K562 (cell line): ENCODE data around the gene CPT1B. TPM values are rescaled to one million over a fixed set of nuclear protein-coding genes. Genes with fewer than 3 reads are reported as not detected.

Experiments used
- ATAC-seq: fragments of 200-7000 bp; cut with Tn5 transposase; 3 replicates; pipeline ENCODE4 v1.9.1; 2020; ENCODE audit warnings: moderate library complexity
- BruUV-seq: library from RNA; stranded (reverse); fragments of 400-500 nt; replicated peaks from 2 replicates; lab custom pipeline; 2021; lab: Mats Ljungman, UMichigan
- CTCF ChIA-PET: fragments of 300-600 bp; formaldehyde crosslinking; extraction: SDS; loops from one replicate; lab custom pipeline; 2021; ENCODE audit warnings: low intra/inter-chr PET ratio; lab: Yijun Ruan, JAX
- POLR2A ChIA-PET: fragments of 300-600, 350-650 bp; sonication (Branson Sonifier 250); formaldehyde crosslinking; extraction: SDS; loops from one replicate; lab custom pipeline; 2021; ENCODE audit warnings: antibody characterized with exemption, inconsistent platforms; lab: Yijun Ruan, JAX
- DNase-seq, 4 experiments: peaks; one replicate each; pipeline versions ENCODE4 v3.0.0 to v3.0.0-alpha.2; 2011 to 2018; ENCODE audit warnings: low spot score in 3 of 4, mixed read lengths in 3 of 4; ENCODE audit errors: extremely low read depth in 1 of 4
- FAIRE-seq: peaks from 2 replicates; lab custom pipeline; 2011; peaks lifted over from hg19 to GRCh38; lab: Jason Lieb, UNC
- H2AFZ ChIP-seq: 2 replicates; pipeline ENCODE4 v1.6.0; 2011; ENCODE audit warnings: low read depth, low read length, control low read depth, inconsistent platforms
- H3K27ac ChIP-seq: fragments of 200-600 bp; 3 replicates; pipeline ENCODE4 v1.8.0; 2011; ENCODE audit warnings: low read depth, mild to moderate bottlenecking, control low read depth, inconsistent platforms, low read length, moderate library complexity, mixed read lengths; ENCODE audit errors: extremely low read depth
- H3K27me3 ChIP-seq, 2 experiments: fragments of 300-600 bp in 1 of 2; 2 replicates in 1 of 2; 3 replicates in 1 of 2; pipeline versions ENCODE4 v1.6.0 to v1.8.0; 2011; ENCODE audit warnings: inconsistent platforms in 2 of 2, low read length in 2 of 2, mild to moderate bottlenecking in 1 of 2, mixed read lengths in 1 of 2, moderate library complexity in 1 of 2; ENCODE audit not compliant: control insufficient read depth in 2 of 2, insufficient read depth in 2 of 2
- H3K36me3 ChIP-seq: fragments of 300-600 bp; 3 replicates; pipeline ENCODE4 v1.8.0; 2011; ENCODE audit warnings: mild to moderate bottlenecking, low read length, inconsistent platforms; ENCODE audit not compliant: control insufficient read depth, insufficient read depth
- H3K4me1 ChIP-seq, 2 experiments: fragments of 200-600 bp in 1 of 2; replicated peaks in 1 of 2; 2 replicates in 1 of 2; 3 replicates in 1 of 2; pipeline versions ENCODE4 v1.5.1 to v1.8.0; 2011; ENCODE audit warnings: inconsistent platforms in 2 of 2, low read length in 2 of 2, mild to moderate bottlenecking in 1 of 2, mixed read lengths in 1 of 2, moderate library complexity in 1 of 2; ENCODE audit not compliant: control insufficient read depth in 2 of 2, insufficient read depth in 2 of 2
- H3K4me2 ChIP-seq: 2 replicates; pipeline ENCODE4 v1.6.1; 2011; ENCODE audit warnings: low read length, control low read depth, inconsistent platforms, mixed read lengths; ENCODE audit not compliant: insufficient read depth
- H3K4me3 ChIP-seq: fragments of 200-600 bp; sonication (generic), shearing (Covaris generic); 2 replicates; pipeline ENCODE4 v1.5.1; 2016; ENCODE audit warnings: control low read depth, inconsistent platforms
- H3K79me2 ChIP-seq: fragments of 200-600 bp; 3 replicates; pipeline ENCODE4 v1.8.0; 2011; ENCODE audit warnings: low read length, inconsistent platforms; ENCODE audit not compliant: control insufficient read depth, insufficient read depth
- H3K9ac ChIP-seq, 2 experiments: 2 replicates each; pipeline versions ENCODE4 v1.6.0 to v1.6.1; 2011; ENCODE audit warnings: low read depth in 2 of 2, low read length in 2 of 2, control low read depth in 1 of 2, inconsistent platforms in 1 of 2, mild to moderate bottlenecking in 1 of 2, mixed read lengths in 1 of 2; ENCODE audit not compliant: insufficient read depth in 1 of 2
- H3K9me1 ChIP-seq: one replicate; pipeline ENCODE4 v1.6.0; 2011; ENCODE audit warnings: inconsistent platforms, mild to moderate bottlenecking, low read length, moderate library complexity; ENCODE audit not compliant: control insufficient read depth, insufficient read depth
- H3K9me3 ChIP-seq: replicated peaks from 2 replicates; pipeline ENCODE4 v1.5.1; 2011; ENCODE audit warnings: low read depth, low read length, inconsistent platforms; ENCODE audit not compliant: control insufficient read depth, insufficient read depth
- H4K20me1 ChIP-seq: replicated peaks from 2 replicates; pipeline ENCODE4 v1.6.1; 2011; ENCODE audit warnings: low read length, inconsistent platforms, mixed read lengths; ENCODE audit not compliant: control insufficient read depth, insufficient read depth
- ARHGAP35 ChIP-seq: fragments of 450-650 bp; IDR thresholded peaks from 2 replicates; pipeline ENCODE4 v1.6.1; 2018; ENCODE audit not compliant: partially characterized antibody
- ARID3B ChIP-seq: fragments of 250-450 bp; sonication (Bioruptor Pico); IDR thresholded peaks from 2 replicates; pipeline ENCODE4 v1.4.0; 2020; ENCODE audit warnings: borderline replicate concordance
- CBFB ChIP-seq: sonication (generic); formaldehyde crosslinking; IDR thresholded peaks from 2 replicates; pipeline ENCODE4 v1.4.0; 2020; ENCODE audit warnings: mild to moderate bottlenecking, missing genetic modification reagents
- E4F1 ChIP-seq: fragments of 250-450 bp; sonication (Bioruptor Pico); IDR thresholded peaks from 2 replicates; pipeline ENCODE4 v1.5.0; 2021; ENCODE audit warnings: mild to moderate bottlenecking, borderline replicate concordance
- PTBP1 ChIP-seq: fragments of 200-400 bp; formaldehyde crosslinking; IDR thresholded peaks from 2 replicates; pipeline ENCODE4 v1.6.1; 2017; ENCODE audit warnings: low read depth, low read length
- SIN3A ChIP-seq, 2 experiments: fragments of 150-350 bp in 1 of 2; IDR thresholded peaks; 2 replicates each; pipeline ENCODE4 v1.6.1; 2011 to 2016; ENCODE audit warnings: borderline replicate concordance in 2 of 2, low read depth in 2 of 2, low read length in 2 of 2, mild to moderate bottlenecking in 2 of 2, moderate library complexity in 2 of 2; ENCODE audit not compliant: control insufficient read depth in 1 of 2
- VEZF1 ChIP-seq: fragments of 200-800 bp; sonication (Bioruptor generic); IDR thresholded peaks from 2 replicates; pipeline ENCODE4 v1.6.1; 2017; ENCODE audit warnings: missing genetic modification characterization, missing compliant biosample characterization
- ZBTB17 ChIP-seq: fragments of 450-650 bp; formaldehyde crosslinking; IDR thresholded peaks from 2 replicates; pipeline ENCODE4 v1.4.0; 2020; ENCODE audit warnings: mild to moderate bottlenecking
- ZNF165 ChIP-seq: fragments of 250-450 bp; sonication (Bioruptor Pico); IDR thresholded peaks from 2 replicates; pipeline ENCODE4 v1.4.0; 2020; ENCODE audit warnings: borderline replicate concordance
- ZNF280B ChIP-seq: fragments of 250-450 bp; sonication (Bioruptor Pico); IDR thresholded peaks from 2 replicates; pipeline ENCODE4 v1.5.1; 2021; ENCODE audit warnings: mild to moderate bottlenecking
- ZNF282 ChIP-seq: sonication (generic); formaldehyde crosslinking; IDR thresholded peaks from 2 replicates; pipeline ENCODE4 v1.8.1; 2023; ENCODE audit warnings: missing genetic modification reagents
- ZNF324 ChIP-seq: fragments of 250-450 bp; sonication (Bioruptor Pico); IDR thresholded peaks from 2 replicates; pipeline ENCODE4 v1.4.0; 2020; ENCODE audit warnings: mild to moderate bottlenecking
- ZNF445 ChIP-seq: fragments of 250-450 bp; sonication (Bioruptor Pico); IDR thresholded peaks from 2 replicates; pipeline ENCODE4 v1.4.0; 2020; ENCODE audit warnings: low read depth, mild to moderate bottlenecking, moderate library complexity
- ZNF511 ChIP-seq: sonication (generic); formaldehyde crosslinking; IDR thresholded peaks from 2 replicates; pipeline ENCODE4 v1.8.0; 2022; ENCODE audit warnings: mild to moderate bottlenecking, missing genetic modification reagents
- ZSCAN32 ChIP-seq: fragments of 450-650 bp; formaldehyde crosslinking; IDR thresholded peaks from 2 replicates; pipeline ENCODE4 v1.4.0; 2020; ENCODE audit warnings: mild to moderate bottlenecking, moderate library complexity
- WGBS: fragments of 100-300 bp; shearing (Covaris generic); methylation state at CpG from one replicate; pipeline ENCODE4 v1.1.6; 2016; ENCODE audit warnings: low coverage, mixed read lengths; ENCODE audit not compliant: insufficient coverage; ENCODE audit errors: missing lambda C conversion rate; 5-methylcytosine and 5-hydroxymethylcytosine counted together
- in situ Hi-C: fragments of 300-500 bp; cut with MboI; formaldehyde crosslinking; loops from 4 replicates; pipeline ENCODE4 v1.15.0; 2018; ENCODE audit warnings: inconsistent platforms, mixed read lengths
- intact Hi-C: fragments of 100-400 bp; cut with micrococcal nuclease; formaldehyde crosslinking; loops from 2 replicates; pipeline ENCODE4 v1.14.2; 2022
- polyA plus RNA-seq, 8 experiments: library from polyadenylated mRNA; depleted of rRNA in 4 of 8; stranded (reverse) in 5 of 8; unstranded in 3 of 8; fragments of >200 nt; fragmentation: Nextera tagmentation in 2 of 8; fragmentation: Illumina TruSeq in 1 of 8; extraction: Ambion mirVana in 2 of 8; extraction: Trizol in 1 of 8; gene quantifications; 2 replicates each; pipeline versions ENCODE4 v1.2.1 to v1.2.3, GENCODE V29; 2011 to 2014; ENCODE audit warnings: inconsistent platforms in 1 of 8, missing spikeins in 1 of 8
- total RNA-seq, 7 experiments: library from RNA; depleted of rRNA in 6 of 7; stranded (reverse); fragments of >200 nt in 6 of 7; fragmentation: Illumina TruSeq in 2 of 7; extraction: Trizol in 2 of 7; gene quantifications; 2 replicates each; pipeline versions ENCODE4 v1.2.1 to v1.2.3, GENCODE V29; 2011 to 2021; ENCODE audit warnings: low replicate concordance in 1 of 7

The CPT1B gene
- total and polyA plus RNA-seq, 9 of the 15 experiments (the other 6 are each of a cell fraction or from before 2014, with no cell fraction given): 0.35 to 6.1 (median 2.6) TPM

GRCh38 chr22:50605002-50605612 lies 26.9 kb upstream of the CPT1B start:
- H3K27ac ChIP-seq: no peak overlapping the region
- no peak overlapping the region for H3K9ac ChIP-seq
- H3K79me2 ChIP-seq: no peaks in the 10 kb centered on the region
- CTCF ChIA-PET: no interaction called here
- no peak overlapping the region for H3K4me2 ChIP-seq
- no peaks in the 10 kb centered on the region for H3K9me3 ChIP-seq
- H3K4me1 ChIP-seq: peaks cover 0 to 14% of the 10 kb centered on the region in 2 experiments; a peak in 2 of 5 replicates
- 14% methylated on average over 4 of the region's 23 CpGs for WGBS
- H3K27me3 ChIP-seq: peaks cover 20 to 75% of the 10 kb centered on the region in 2 experiments
- POLR2A ChIA-PET: no interaction called here
- H3K4me3 ChIP-seq: no peak overlapping the region
- intact Hi-C loops: no loop called here
- no peaks in the 10 kb centered on the region for H4K20me1 ChIP-seq
- no peaks in the 10 kb centered on the region for H3K36me3 ChIP-seq
- in situ Hi-C loops: no loop called here
- FAIRE-seq (no peak), DNase-seq (no peak), ATAC-seq (no peak)
- H2AFZ ChIP-seq: no peak overlapping the region
- no TSS peak for BruUV-seq
- H3K9me1 ChIP-seq: no peaks in the 10 kb centered on the region
- TF ChIP-seq ARHGAP35 (no peak), ZNF324 (CRISPR knock-in tag) (no peak), SIN3A (IDR thresholded peaks at IDR 0.05; ENCODE audit: borderline replicate concordance in 2 of 2, control insufficient read depth in 1 of 2, low read depth in 2 of 2, low read length in 2 of 2) (no peak), ARID3B (CRISPR knock-in tag) (no peak), ZBTB17 (CRISPR knock-in tag) (no peak), CBFB (CRISPR knock-in tag) (no peak), ZNF445 (no peak), ZSCAN32 (CRISPR knock-in tag) (no peak), ZNF282 (CRISPR knock-in tag) (no peak), ZNF280B (CRISPR knock-in tag) (no peak), E4F1 (no peak), ZNF165 (CRISPR knock-in tag) (no peak), PTBP1 (no peak), ZNF511 (CRISPR knock-in tag) (no peak), VEZF1 (no peak)
